K562 (cell line): Measurements from ENCODE around the gene STRADB.

Experiments used
- CEBPB ChIP-seq: fragments of 450-650 bp; IDR thresholded peaks from 2 replicates; pipeline ENCODE4 v1.6.1; 2016; ENCODE audit warnings: missing genetic modification characterization, missing compliant biosample characterization
- EZH2 ChIP-seq: IDR thresholded peaks from 2 replicates; pipeline ENCODE4 v1.6.1; 2012; ENCODE audit warnings: low read depth, mild to moderate bottlenecking, inconsistent platforms, low read length, borderline replicate concordance
- FOXK1 ChIP-seq: sonication (generic); formaldehyde crosslinking; IDR thresholded peaks from 2 replicates; pipeline ENCODE4 v1.8.0; 2022; ENCODE audit warnings: missing genetic modification reagents, mild to moderate bottlenecking, borderline replicate concordance
- GATAD2A ChIP-seq: fragments of 450-650 bp; IDR thresholded peaks from 2 replicates; pipeline ENCODE4 v1.6.1; 2017
- GTF2A2 ChIP-seq: IDR thresholded peaks from 2 replicates; pipeline ENCODE4 v1.6.1; 2016; ENCODE audit warnings: mild to moderate bottlenecking, missing genetic modification characterization, missing compliant biosample characterization
- HDAC6 ChIP-seq: IDR thresholded peaks from 2 replicates; pipeline ENCODE4 v1.6.1; 2012; ENCODE audit warnings: low read depth, mild to moderate bottlenecking, control low read depth, inconsistent platforms, low read length, moderate library complexity
- HEY1 ChIP-seq: fragments of 250-450 bp; sonication (Bioruptor Pico); IDR thresholded peaks from 2 replicates; pipeline ENCODE4 v1.5.0; 2020; ENCODE audit warnings: mild to moderate bottlenecking, moderate library complexity, borderline replicate concordance
- HNRNPL ChIP-seq: fragments of 200-400 bp; formaldehyde crosslinking; IDR thresholded peaks from 2 replicates; pipeline ENCODE4 v1.6.1; 2017; ENCODE audit warnings: low read depth, mild to moderate bottlenecking, low read length
- NR2C2 ChIP-seq, 2 experiments: fragments of 200-800 bp in 1 of 2; sonication (Bioruptor generic) in 1 of 2; sonication (generic) in 1 of 2; formaldehyde crosslinking in 1 of 2; IDR thresholded peaks; 2 replicates each; pipeline versions ENCODE4 v1.6.1 to v1.8.0; 2016 to 2022; ENCODE audit warnings: mild to moderate bottlenecking in 1 of 2, missing compliant biosample characterization in 1 of 2, missing genetic modification characterization in 1 of 2, missing genetic modification reagents in 1 of 2
- POLR2A ChIP-seq: fragments of 450-650 bp; conservative IDR thresholded peaks from 2 replicates; pipeline ENCODE4 v1.6.1; 2016
- SRSF1 ChIP-seq: fragments of 200-400 bp; formaldehyde crosslinking; IDR thresholded peaks from 2 replicates; pipeline ENCODE4 v1.6.1; 2017; ENCODE audit warnings: mild to moderate bottlenecking, low read depth, low read length, moderate library complexity
- ZNF431 ChIP-seq: sonication (generic); formaldehyde crosslinking; IDR thresholded peaks from 2 replicates; pipeline ENCODE4 v1.8.0; 2022; ENCODE audit warnings: mild to moderate bottlenecking, missing genetic modification reagents
- TF ChIP-seq, protein P1 (sequence below), 3 experiments: IDR thresholded peaks in 2 of 3; conservative IDR thresholded peaks in 1 of 3; 2 replicates each; pipeline ENCODE4 v1.5.1; 2011 to 2012; ENCODE audit warnings: low read length in 3 of 3, mild to moderate bottlenecking in 3 of 3, control low read depth in 2 of 3, improper control_type of control experiment in 1 of 3, inconsistent platforms in 1 of 3, low read depth in 1 of 3, mixed read lengths in 1 of 3, moderate library complexity in 1 of 3; ENCODE audit not compliant: insufficient read depth in 2 of 3
- TF ChIP-seq, protein P2 (sequence below): sonication (generic); formaldehyde crosslinking; IDR thresholded peaks from 2 replicates; pipeline ENCODE4 v1.8.1; 2023; ENCODE audit warnings: mild to moderate bottlenecking, missing genetic modification reagents

DNA sequence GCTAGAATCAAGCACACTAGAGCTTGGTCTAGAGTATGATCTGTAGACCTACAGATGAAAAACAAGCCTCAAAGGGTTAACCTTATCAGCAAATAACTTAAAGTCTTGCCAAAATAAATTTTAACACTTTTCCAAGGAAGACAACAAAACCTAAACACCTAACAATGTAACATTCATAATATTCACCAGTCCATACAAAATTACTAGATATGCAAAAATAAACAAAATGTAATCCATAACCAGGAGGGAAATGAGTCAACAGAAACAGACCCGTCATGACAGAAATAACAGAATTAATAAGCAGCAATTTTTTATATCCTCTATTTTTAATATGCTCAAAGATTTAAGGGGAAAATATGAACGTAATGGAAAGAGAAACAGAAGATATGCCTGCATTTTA, 36.4 kb upstream of the STRADB start:
- TF ChIP-seq POLR2A (no peak), FOXK1 (CRISPR knock-in tag) (no peak), GTF2A2 (no peak), SRSF1 (no peak), ZNF431 (CRISPR knock-in tag) (no peak), HEY1 (CRISPR knock-in tag) (no peak), NR2C2 (CRISPR knock-in tag; IDR thresholded peaks at IDR 0.05) (no peak), NR2C2 (tag; IDR thresholded peaks at IDR 0.05) (no peak), EZH2 (no peak), CEBPB (no peak), HNRNPL (no peak), GATAD2A (no peak), HDAC6 (no peak)
- TF ChIP-seq, protein P1, sequence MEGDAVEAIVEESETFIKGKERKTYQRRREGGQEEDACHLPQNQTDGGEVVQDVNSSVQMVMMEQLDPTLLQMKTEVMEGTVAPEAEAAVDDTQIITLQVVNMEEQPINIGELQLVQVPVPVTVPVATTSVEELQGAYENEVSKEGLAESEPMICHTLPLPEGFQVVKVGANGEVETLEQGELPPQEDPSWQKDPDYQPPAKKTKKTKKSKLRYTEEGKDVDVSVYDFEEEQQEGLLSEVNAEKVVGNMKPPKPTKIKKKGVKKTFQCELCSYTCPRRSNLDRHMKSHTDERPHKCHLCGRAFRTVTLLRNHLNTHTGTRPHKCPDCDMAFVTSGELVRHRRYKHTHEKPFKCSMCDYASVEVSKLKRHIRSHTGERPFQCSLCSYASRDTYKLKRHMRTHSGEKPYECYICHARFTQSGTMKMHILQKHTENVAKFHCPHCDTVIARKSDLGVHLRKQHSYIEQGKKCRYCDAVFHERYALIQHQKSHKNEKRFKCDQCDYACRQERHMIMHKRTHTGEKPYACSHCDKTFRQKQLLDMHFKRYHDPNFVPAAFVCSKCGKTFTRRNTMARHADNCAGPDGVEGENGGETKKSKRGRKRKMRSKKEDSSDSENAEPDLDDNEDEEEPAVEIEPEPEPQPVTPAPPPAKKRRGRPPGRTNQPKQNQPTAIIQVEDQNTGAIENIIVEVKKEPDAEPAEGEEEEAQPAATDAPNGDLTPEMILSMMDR (IDR thresholded peaks at IDR 0.05 in 2 of 3, conservative IDR thresholded peaks at IDR 0.05 in 1 of 3; ENCODE audit: insufficient read depth in 2 of 3, low read depth in 1 of 3, low read length in 3 of 3), result no peak
- TF ChIP-seq, protein P2, sequence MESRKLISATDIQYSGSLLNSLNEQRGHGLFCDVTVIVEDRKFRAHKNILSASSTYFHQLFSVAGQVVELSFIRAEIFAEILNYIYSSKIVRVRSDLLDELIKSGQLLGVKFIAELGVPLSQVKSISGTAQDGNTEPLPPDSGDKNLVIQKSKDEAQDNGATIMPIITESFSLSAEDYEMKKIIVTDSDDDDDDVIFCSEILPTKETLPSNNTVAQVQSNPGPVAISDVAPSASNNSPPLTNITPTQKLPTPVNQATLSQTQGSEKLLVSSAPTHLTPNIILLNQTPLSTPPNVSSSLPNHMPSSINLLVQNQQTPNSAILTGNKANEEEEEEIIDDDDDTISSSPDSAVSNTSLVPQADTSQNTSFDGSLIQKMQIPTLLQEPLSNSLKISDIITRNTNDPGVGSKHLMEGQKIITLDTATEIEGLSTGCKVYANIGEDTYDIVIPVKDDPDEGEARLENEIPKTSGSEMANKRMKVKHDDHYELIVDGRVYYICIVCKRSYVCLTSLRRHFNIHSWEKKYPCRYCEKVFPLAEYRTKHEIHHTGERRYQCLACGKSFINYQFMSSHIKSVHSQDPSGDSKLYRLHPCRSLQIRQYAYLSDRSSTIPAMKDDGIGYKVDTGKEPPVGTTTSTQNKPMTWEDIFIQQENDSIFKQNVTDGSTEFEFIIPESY (CRISPR knock-in tag), result no peak
